Colon (tissue), 2 donors: ENCODE data around the gene MSANTD3.

Experiments
- FAIRE-seq: peaks from 2 replicates; lab custom pipeline; 2012; peaks lifted over from hg19 to GRCh38; lab: Jason Lieb, UNC
- donor health status: control.
- donor health status: control.

MSANTD3 gene

DNA sequence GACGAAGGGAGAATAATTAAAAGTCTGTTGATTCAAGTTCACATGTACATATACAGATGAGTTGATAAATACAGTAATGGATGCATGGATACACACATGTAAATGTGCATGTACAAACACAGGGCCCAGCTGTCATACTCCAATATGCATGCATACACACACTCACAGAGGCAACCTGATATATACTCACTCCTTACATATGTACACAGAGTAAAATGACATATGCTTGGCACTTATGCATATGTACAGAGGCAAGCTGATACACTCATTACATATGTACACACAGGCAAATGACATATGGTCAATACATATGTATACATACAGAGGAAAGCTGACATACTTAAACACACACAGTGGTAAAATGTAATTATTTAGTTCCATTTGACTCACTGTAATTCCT, 38.8 kb downstream of the MSANTD3 start:
- no peak for FAIRE-seq

DNA sequence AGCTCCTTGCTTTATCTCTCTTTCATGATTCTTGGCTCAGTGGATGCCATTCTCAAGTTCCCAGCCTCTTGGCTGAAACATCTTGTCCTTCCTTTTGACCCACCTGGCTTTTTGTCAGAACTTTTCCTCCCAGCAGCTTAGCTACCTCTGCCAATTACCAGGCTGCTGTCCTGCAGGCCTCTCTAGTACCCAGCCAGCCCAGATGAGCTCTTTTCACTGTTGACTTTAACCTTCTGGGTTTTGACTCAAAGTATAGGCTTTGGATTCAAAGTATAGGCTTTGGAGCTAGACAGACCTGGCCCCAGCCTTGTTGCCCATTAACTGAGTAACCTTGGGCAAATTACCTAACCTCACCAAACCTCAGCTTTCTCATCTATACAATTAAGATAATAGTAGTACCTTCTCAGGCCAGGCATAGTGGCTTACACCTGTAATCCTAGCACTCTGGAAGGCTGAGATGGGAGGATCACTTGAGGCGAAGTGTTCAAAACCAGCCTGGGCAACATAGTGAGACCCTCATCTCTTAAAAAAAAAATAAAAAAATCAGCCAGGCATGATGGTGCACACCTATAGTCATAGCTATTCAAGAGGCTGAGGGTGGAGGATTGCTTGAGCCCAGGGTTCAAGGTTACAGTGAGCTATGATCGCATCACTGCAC, 39.4 kb downstream of the MSANTD3 start:
- no peak for FAIRE-seq

DNA sequence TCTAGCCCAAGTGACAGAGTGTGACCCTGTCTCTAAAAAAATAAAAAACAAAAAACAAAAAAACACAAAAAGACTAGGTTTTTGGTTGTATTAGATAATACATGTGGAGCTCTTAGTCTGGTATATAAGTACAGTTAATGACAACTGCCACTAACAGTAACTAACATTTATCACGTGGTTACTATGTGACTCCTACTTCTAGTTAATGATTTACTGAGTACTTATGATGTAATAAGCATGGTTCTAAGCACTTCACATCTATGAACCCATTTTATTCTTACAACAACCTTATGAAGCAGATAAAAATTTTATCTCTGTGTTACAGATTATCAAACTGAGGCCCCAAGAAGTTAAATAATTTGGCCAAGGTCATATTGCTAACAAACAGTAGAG, 39.9 kb downstream of the MSANTD3 start:
- FAIRE-seq, result no peak

DNA sequence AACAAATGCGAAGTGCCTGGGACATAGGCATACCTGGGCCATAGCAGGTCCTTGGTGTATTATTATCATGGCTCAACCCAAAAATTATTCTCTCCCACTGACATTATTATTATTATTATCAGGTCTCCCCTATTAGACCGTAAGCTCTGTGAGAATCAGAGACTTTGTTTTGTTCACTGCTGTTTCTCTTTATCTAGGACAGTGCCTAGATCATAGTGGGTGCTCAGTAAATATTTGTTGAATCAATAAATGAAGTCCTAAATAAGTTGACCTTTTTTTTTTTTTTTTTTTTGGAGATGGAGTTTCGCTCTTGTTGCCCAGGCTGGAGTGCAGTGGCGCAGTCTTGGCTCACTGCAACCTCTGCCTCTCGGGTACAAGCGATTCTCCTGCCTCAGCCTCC, 41.1 kb downstream of the MSANTD3 start:
- no peak for FAIRE-seq

DNA sequence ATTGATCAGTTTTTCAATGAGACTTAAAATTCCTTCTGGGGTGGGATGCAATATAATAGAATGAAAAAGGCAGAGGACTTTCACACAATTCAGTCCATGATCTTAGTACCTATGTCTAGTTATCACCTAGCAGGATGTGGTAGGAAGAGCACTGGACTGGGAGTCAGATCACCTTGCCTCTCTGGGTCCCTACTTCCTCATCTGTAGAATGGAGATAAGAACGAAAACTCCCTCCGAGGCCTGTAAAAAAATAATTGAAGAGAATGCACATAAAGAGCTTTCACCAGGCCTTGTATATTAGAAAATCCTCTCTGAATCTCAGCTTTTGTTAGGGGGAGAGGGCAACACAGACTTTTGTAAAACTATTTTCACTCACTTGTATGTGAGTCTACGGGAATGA, 45.3 kb downstream of the MSANTD3 start:
- no peak for FAIRE-seq

DNA sequence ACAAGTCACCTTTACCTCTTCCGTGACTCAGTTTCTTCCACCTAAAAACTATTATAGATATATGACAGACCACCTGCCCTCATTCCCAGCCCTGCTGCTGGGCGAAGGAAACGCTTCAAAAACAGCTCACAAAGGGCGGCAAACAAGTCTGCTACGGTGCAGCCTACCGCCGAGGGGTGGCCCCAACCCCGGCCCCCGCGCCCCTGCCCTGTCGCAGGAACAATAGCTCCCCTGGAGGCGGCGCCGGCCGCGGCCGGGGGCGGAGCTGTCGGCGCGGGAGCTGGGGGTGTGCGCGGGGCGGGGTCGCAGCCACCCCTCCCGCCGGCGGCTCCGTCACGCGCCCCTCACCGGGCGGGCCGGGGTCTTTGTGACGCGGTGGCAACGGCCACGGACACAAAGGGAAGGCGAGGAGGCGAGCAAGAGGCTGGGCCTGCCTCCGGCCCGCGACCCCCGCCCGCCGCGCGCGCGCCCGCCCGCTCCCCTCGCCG, 45.9 kb downstream of the MSANTD3 start, which contains the start of gene TMEFF1:
Gene TMEFF1, plus strand, starts transcription at position 362 of the 488 bp plus-strand sequence. CDS start 396 bp downstream, outside the sequence.
- FAIRE-seq, result no peak

DNA sequence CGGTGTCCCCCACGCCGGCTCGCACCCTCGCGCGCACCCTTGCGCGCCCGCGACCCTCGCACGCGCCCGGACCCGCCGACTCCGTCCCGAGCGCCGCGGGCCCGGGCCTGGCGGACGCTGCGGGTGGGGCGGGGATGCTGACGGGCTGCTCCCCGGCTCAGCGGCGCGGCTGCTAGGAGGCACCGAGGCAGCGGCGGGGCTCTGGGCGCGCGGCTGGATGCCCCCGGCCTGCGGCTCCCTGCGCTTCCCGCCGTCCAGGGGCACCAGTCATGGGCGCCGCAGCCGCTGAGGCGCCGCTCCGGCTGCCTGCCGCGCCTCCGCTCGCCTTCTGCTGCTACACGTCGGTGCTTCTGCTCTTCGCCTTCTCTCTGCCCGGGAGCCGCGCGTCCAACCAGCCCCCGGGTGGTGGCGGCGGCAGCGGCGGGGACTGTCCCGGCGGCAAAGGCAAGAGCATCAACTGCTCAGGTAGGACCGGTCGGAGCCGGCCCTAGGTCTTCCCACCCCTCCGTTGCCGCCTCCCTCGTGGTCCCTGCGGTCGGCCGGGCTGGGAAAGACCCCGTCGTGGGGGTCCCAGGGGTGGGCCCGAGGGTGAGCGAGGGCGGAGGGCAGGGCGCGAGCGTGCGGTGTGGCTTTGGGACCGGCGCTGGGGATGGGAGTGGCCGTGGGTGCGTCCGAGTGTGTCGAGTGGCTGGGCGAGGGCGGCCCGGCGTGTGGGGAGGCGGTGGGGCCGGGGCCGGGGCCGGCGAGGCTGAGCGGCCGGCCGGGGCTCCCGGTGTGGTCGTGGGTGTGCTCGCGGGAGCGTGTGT, 46.5 kb downstream of the MSANTD3 start:
- FAIRE-seq, result no peak

DNA sequence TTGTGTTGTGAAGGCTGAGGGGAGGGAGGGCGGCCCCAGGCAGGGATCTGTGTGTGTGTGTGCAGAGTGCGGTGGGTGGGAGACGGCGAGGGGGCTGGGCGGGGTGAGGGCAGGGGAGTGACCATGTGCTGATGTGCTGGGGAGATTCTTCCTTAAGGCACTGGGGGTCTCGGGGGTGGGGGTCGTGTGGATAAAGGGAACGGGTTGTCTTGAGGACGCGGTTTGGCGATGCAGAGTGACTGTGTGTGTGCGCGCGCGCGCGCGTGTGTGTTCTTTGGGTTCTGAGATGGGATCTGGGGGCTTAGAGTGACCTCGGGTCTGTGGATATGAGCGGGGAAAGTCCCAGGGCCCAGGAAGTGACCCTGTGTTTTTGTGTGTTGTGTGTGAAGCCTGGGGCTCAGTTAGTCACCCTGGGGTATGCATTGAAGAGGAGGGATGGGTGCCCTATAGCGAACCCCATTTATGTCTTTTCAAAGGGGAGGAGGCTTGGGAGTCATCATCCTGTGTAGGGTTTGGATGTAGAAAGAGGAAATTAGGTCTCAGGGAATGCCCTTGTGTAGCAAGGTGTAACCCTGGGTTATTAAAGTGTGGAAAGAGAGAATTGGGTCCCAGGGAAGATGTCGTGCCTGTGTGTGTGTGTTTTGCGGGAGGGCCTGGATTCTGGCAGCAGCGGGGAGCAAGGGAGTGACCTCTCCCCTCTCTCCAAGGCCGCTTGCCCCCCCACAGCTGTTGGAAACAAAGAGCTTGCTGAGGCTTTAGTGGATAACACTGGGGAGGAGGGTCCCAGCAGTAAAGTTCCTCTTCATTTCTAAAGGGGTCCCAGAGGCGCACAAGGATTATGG, 47.4 kb downstream of the MSANTD3 start:
- no peak for FAIRE-seq

DNA sequence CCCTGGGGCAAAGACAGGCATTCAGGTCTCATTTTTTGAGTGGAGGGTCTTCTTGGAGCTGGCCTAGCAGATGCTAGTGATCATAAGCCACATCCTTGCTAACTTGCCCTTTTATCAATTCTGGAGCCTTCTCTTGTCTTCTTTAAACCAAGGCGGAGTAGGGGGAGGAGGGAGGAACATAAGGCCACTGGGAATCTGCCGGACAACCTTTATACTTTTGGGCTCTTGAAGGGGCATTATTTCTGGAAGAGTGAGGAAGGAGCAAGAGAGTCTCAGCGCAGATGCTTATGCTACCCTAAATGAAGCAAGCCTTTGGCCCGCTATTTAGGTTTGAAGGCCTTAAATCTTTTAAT, 48.0 kb downstream of the MSANTD3 start:
- no peak for FAIRE-seq

DNA sequence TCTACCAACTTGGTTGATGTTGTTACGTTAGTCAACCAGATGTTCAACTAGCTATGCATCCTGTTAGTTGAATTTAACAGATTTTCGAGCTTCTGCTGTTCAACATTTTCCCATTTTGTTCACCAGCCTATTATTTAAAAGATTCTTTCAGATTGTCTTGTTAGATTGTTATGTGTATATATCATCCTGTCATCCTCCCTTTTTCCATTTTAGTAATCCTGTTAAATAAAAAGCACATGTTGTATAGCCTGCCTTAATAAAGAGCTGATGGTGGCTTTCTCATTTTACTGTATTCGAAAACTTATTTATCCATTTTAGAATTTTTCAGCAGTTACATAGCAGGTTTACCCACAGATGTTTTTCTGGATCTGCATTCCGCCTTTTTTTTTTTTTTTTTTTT, 50.3 kb downstream of the MSANTD3 start:
- no peak for FAIRE-seq

DNA sequence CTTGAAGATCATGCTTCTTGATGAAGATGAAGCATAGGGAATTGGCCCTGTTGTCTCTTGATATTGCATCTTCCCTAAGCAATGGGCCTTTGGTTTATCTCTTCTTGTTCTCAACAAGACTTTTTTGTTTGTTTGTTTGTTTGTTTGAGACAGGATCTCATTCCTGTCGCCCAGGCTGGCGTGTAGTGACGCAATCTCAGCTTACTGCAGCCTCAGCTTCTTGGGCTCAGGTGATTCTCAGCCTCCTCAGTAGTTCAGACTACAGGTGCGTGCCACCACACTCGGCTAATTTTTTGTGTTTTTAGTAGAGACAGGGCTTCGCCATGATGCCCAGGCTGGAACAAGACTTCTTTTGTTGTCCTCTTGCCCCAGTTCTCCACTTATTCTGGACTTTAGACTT, 51.2 kb downstream of the MSANTD3 start:
- FAIRE-seq, result no peak

DNA sequence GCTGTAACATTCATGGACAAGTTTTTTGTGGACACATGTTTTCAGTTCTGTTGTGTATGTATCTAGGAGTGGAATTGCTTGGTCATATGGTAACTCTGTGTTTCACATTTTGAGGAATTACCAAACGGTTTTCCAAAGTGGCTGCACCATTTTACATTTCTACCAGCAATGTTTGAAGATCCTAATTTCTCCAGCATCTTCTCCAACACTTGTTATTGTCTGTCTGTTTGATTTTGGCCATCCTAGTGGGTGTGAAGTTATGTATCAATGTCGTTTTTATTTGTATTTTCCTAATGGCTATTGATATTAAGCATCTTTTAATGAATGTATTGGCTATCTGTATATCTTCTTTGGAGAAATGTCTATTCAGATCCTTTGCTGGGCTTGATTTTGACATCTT, 52.9 kb downstream of the MSANTD3 start:
- no peak for FAIRE-seq

DNA sequence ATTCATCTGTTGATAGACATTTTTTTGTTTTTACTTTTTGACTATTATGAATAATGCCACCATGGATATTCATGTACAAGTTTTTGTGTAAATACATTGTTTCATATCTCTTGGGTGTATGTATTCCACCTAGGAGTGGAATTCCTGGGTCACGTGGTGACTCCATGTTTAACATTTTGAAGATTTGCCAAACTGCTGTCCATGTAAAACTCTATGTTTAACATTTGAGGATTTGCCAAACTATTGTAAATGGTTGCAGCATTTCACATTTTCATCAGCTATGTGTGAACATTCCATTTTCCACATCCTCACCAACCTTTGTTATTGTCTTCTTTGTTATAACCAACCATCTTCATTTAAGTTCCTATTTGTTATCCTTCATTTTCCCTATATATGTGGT, 58.3 kb downstream of the MSANTD3 start:
- no peak for FAIRE-seq

DNA sequence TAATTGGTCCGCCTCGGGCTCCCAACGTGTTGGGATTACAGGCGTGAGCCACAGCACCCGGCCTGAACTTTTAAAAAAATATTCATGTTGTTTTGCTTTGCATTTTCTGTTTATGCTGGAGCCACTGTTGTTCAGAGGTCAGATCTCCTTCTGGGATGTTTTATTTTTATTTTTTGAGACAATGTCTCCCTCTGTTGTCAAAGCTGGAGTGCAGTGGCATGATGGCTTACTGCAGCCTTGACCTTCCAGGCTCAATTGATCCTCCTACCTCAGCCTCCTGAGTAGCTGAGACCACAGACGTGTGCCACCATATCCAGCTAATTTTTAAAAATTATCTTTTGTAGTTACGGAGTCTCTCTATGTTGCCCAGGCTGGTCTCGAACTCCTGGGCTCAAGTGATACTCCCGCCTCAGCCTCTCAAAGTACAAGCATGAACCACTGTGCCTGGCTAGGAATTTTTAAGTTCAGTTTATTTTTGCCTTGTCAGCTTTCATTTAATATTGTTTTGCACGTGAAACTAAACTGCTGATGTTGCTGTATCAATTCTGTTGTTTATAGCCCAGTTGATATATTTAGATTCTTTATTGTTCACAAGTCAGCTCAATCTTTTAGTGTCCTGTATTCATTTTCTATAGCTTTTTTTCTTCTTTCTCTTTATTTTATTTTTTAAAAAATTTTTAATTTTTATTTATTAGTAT, 59.7 kb downstream of the MSANTD3 start:
- FAIRE-seq, result no peak

DNA sequence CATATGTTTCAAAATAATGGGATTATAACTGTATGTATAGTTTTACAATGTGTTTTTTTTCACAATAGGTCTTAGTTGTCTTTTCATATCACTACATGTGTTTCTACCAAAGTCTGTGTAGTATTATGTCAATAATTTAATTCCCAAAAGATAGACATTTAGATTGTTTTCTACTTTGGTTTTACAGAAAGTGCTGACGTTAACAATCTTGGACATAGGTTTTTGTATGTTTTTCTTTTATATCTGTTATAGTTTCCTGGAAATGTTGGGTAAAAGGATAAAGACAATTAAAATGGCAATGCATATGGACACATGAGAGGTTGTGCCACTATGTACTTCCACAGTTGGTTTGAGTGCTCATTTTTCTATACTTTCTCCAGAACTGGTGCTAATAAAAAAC, 61.2 kb downstream of the MSANTD3 start:
- FAIRE-seq, result no peak

DNA sequence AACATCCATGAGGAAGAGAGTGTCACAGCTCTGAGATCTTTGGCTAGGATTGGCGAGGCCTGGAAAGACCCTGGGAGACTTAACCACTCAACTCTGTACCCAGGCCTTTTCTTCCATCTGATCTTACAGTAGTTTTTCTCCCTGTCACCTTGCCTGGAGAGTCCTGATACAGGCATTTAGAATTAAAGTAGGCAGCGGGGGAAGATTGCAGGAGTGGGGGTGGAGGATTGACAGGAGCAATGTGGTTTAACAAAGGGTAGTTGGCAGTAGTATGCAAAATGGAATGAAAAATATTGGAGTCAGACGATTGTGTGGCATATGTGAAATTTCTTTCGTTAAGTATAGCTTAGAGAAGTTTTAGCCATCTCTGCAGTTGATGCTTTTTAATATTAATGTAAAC, 62.9 kb downstream of the MSANTD3 start:
- FAIRE-seq, result no peak

DNA sequence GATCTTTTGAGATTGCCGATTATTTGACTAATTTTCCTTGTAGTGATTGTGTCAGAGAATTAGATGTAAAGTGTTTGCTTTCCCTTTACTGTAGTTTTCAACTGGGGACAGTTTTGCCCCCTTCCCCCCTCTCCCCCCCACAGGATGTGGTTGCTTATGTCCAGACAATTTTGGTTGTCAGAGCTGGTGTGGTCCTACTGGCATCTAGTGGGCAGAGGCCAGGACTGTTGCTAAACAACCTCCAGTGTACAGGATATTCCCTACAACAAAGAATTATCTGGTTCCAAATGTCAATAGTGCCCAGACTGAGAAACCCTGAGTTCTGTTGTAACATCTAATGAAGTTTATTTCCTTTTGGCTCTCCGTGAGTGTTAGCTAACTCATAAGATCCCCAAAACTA, 66.0 kb downstream of the MSANTD3 start:
- no peak for FAIRE-seq

DNA sequence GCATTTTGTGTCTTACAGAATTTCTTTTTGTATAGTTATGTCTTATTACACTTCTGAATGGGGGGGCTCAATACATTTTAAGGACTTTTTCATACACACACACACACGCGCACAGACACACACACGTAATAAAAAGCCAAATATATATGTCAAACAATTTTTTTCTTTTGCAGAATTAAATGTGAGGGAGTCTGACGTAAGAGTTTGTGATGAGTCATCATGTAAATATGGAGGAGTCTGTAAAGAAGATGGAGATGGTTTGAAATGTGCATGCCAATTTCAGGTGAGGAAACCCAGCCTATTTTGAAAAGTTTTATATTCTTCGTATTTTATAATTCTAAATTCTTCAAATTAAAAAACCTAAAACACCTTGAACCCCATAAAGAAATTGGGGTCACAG, 71.6 kb downstream of the MSANTD3 start:
- FAIRE-seq, result no peak

DNA sequence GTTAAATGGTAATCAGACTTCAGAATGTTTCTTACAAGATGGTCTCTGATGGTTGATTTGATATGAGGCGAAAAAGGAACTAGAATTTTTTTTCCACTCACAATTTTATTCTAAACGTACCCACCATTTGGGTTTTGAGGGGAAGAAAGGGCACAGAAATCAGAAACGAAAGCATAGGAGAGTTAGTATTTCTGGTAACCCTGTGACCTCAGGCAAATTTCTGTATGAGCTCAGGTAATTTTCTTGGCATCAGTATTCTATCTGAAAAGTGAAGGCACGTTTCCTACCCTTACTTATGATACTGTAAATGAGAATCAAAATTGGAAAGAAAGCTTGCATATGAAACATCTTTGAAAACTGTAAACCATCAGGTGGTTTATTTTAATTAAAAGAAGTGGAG, 72.5 kb downstream of the MSANTD3 start:
- FAIRE-seq, result no peak

DNA sequence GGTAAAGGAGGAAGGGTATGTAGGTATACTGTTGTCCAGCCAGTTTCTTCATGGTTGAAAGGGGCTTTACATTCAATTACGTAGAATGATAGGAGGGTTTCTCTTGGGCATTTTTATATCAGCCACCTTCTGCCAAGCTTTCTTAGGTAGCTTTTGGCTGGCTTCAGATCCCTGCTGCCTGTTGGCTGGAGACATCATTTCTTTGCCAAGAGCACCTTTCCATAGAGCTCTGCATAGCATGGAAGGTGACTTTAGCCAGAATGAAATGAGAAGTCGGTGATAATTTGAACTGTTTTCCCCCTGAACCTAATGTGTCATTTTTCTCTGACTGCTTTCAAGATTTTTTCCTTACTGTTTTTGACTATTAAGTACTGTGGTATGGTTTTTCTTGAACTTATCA, 72.9 kb downstream of the MSANTD3 start:
- no peak for FAIRE-seq
